Measurements from ENCODE around the gene ORC4. TPM values are rescaled to one million over a fixed set of nuclear protein-coding genes. Genes with fewer than 3 reads are reported as not detected.

Gene ORC4
- total and polyA plus RNA-seq, 2 of the 8 experiments (the other 6 are each of a cell fraction or from before 2014, with no cell fraction given): 22.7 to 63.7 TPM

DNA sequence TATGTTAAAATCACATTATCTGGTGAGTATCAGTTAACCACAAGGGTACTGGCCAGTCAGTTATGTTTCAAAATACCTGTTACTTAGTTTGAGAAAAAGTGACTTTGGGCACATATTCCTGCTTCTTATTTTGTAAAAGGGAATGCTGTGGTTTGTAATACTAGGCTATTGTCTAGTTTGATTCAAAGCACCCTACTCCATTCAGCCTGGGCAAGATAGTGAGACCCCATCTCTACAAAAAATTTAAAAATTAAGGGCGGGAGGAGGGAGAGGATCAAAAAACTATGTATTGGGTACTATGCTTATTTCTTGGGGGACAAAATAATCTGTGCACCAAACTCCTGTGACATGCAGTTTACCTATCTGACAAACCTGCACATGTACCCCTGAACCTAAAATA lies 19.2 kb upstream of the ORC4 start:
- no peaks in the 10 kb centered on the region for H3K36me3 ChIP-seq (ENCODE audit: control insufficient read depth in 2 of 4, insufficient read depth in 4 of 4, low read length in 3 of 4)
- no peak overlapping the region for H3K27ac ChIP-seq (ENCODE audit: low read depth, low read length)
- no peak overlapping the region for H3K4me2 ChIP-seq (ENCODE audit: insufficient read depth in 1 of 2, low read depth in 2 of 2, low read length in 2 of 2)
- H3K18ac ChIP-seq (ENCODE audit: extremely low read depth, low read length): no peak overlapping the region
- no peak overlapping the region for H3K9ac ChIP-seq (replicated peaks in 1 of 4; ENCODE audit: extremely low read depth in 1 of 4, low read depth in 3 of 4, low read length in 3 of 4)
- H3K14ac ChIP-seq (ENCODE audit: insufficient read length): no peak overlapping the region
- H3K56ac ChIP-seq (replicated peaks; ENCODE audit: insufficient read length, low read depth, low read length): no peak overlapping the region
- 77% methylated on average over 1 of the region's 1 CpG; no CpG with 5 or more reads in 1 of the 2 experiments for WGBS, 2 experiments (ENCODE audit: extremely low coverage in 1 of 2, insufficient coverage in 1 of 2, insufficient read length in 1 of 2, insufficient replicate concordance in 2 of 2, low coverage in 1 of 2, low lambda C conversion rate in 2 of 2, missing lambda C conversion rate in 1 of 2)
- no peaks in the 10 kb centered on the region for H3K27me3 ChIP-seq (replicated peaks in 1 of 4; ENCODE audit: control insufficient read depth in 3 of 4, extremely low read depth in 1 of 4, insufficient read depth in 3 of 4, low read length in 3 of 4)
- H2BK5ac ChIP-seq (ENCODE audit: low read depth, low read length): no peak overlapping the region
- peaks cover 0 to 6% of the 10 kb centered on the region in 2 experiments; a peak in 1 of 4 replicates for H3K79me2 ChIP-seq (ENCODE audit: control insufficient read depth in 1 of 2, insufficient read depth in 2 of 2, low read length in 2 of 2)
- H3K23ac ChIP-seq (ENCODE audit: insufficient read length): no peak overlapping the region
- no peak for TF ChIP-seq POU5F1 (IDR thresholded peaks at IDR 0.05; ENCODE audit: low read depth, low read length)
- no peak for TF ChIP-seq TAF1 (IDR thresholded peaks at IDR 0.05; ENCODE audit: low read depth, low read length)
- no peak for TF ChIP-seq HDAC2 (IDR thresholded peaks at IDR 0.05; ENCODE audit: borderline replicate concordance in 1 of 2, low read depth in 2 of 2, low read length in 2 of 2)
- TF ChIP-seq, protein P1, sequence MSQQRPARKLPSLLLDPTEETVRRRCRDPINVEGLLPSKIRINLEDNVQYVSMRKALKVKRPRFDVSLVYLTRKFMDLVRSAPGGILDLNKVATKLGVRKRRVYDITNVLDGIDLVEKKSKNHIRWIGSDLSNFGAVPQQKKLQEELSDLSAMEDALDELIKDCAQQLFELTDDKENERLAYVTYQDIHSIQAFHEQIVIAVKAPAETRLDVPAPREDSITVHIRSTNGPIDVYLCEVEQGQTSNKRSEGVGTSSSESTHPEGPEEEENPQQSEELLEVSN (IDR thresholded peaks at IDR 0.05): no peak
- TF ChIP-seq BCL11A (IDR thresholded peaks at IDR 0.05; ENCODE audit: low read depth in 2 of 2, low read length in 2 of 2): no peak
- TF ChIP-seq SIN3A (conservative IDR thresholded peaks at IDR 0.05 in 1 of 2, IDR thresholded peaks at IDR 0.05 in 1 of 2; ENCODE audit: low read depth in 1 of 2, low read length in 2 of 2): no peak
- no peak for TF ChIP-seq CREB1 (IDR thresholded peaks at IDR 0.05)
- no peak for TF ChIP-seq GABPA (IDR thresholded peaks at IDR 0.05; ENCODE audit: borderline replicate concordance, insufficient read depth, low read length)
- TF ChIP-seq SRF (IDR thresholded peaks at IDR 0.05; ENCODE audit: low read depth, low read length): no peak
- TF ChIP-seq BRCA1 (IDR thresholded peaks at IDR 0.05; ENCODE audit: low read depth, low read length): no peak
- no peak for TF ChIP-seq PHF8 (conservative IDR thresholded peaks at IDR 0.05; ENCODE audit: low read depth, low read length)
- no peak for TF ChIP-seq SAP30 (IDR thresholded peaks at IDR 0.05; ENCODE audit: insufficient read depth, insufficient replicate concordance, low read length)
- no peaks in the 10 kb centered on the region for H3K9me3 ChIP-seq (ENCODE audit: insufficient read depth in 2 of 2, low read depth in 1 of 2, low read length in 1 of 2)
- FAIRE-seq (no peak), DNase-seq (ENCODE audit: low read depth in 1 of 2, low spot score in 2 of 2) (no peak)
- H2BK20ac ChIP-seq (ENCODE audit: low read length): no peak overlapping the region
- H4K8ac ChIP-seq (ENCODE audit: extremely low read depth, insufficient read depth, low read length): no peak overlapping the region
- no peak overlapping the region for H2BK15ac ChIP-seq (ENCODE audit: low read length)
- H2AFZ ChIP-seq (ENCODE audit: low read length): no peak overlapping the region
- H3K4me1 ChIP-seq (replicated peaks in 1 of 4; ENCODE audit: control insufficient read depth in 3 of 4, insufficient read depth in 4 of 4, low read length in 3 of 4): peaks cover 0 to 3% (median 0%) of the 10 kb centered on the region in 4 experiments; a peak in 1 of 7 replicates
- H3K79me1 ChIP-seq (ENCODE audit: low read depth, low read length): no peaks in the 10 kb centered on the region
- no peak overlapping the region for H2AK5ac ChIP-seq (ENCODE audit: low read depth, low read length)
- H3K4me3 ChIP-seq (ENCODE audit: extremely low read depth in 1 of 4, insufficient read depth in 2 of 4, low read depth in 3 of 4, low read length in 4 of 4): no peak overlapping the region
- POLR2A ChIA-PET (ENCODE audit: partially characterized antibody): no interaction called here
- no peak overlapping the region for H4K5ac ChIP-seq (ENCODE audit: insufficient read length, low read depth, low read length)
- CTCF ChIA-PET (ENCODE audit: partially characterized antibody): no interaction called here
- no peak overlapping the region for H2BK120ac ChIP-seq (replicated peaks; ENCODE audit: low read depth, low read length)
- H4K20me1 ChIP-seq (replicated peaks in 1 of 2; ENCODE audit: control insufficient read depth in 1 of 2, insufficient read depth in 2 of 2, low read length in 2 of 2): no peaks in the 10 kb centered on the region
- H2BK12ac ChIP-seq (ENCODE audit: low read depth, low read length): no peak overlapping the region
- no peak overlapping the region for H3K4ac ChIP-seq (replicated peaks; ENCODE audit: insufficient read length, low read depth, low read length)
- no peaks in the 10 kb centered on the region for H3K23me2 ChIP-seq (ENCODE audit: low read depth, low read length)
- H4K91ac ChIP-seq (replicated peaks; ENCODE audit: insufficient read length, low read length): no peak overlapping the region

Measured in H1 (cell line).